Caco-2 (cell line): ENCODE results near the gene PRKCQ. TPM values are rescaled to one million over a fixed set of nuclear protein-coding genes. Genes with fewer than 3 reads are reported as not detected.

ENCODE experiments used
- BruUV-seq: library from RNA; stranded (reverse); fragments of 400-500 nt; replicated peaks from 2 replicates; lab custom pipeline; 2021; lab: Mats Ljungman, UMichigan
- CTCF ChIA-PET: fragments of 300-600 bp; sonication (Branson Sonifier 250); formaldehyde crosslinking; loops from one replicate; lab custom pipeline; 2022; ENCODE audit warnings: antibody characterized with exemption; lab: Charles Lee
- POLR2A ChIA-PET: fragments of 300-600 bp; sonication (Branson Sonifier 250); formaldehyde crosslinking; loops from one replicate; lab custom pipeline; 2022; ENCODE audit warnings: antibody characterized with exemption; lab: Charles Lee
- DNase-seq, 2 experiments: peaks; one replicate each; pipeline versions ENCODE4 v3.0.0 to v3.0.0-alpha.2; 2020 to 2022
- H3K27me3 ChIP-seq: replicated peaks from 2 replicates; pipeline ENCODE4 v1.6.0; 2011; ENCODE audit warnings: low read length; ENCODE audit not compliant: control insufficient read depth, insufficient read depth
- H3K36me3 ChIP-seq: 2 replicates; pipeline ENCODE4 v1.5.1; 2011; ENCODE audit warnings: low read length; ENCODE audit not compliant: control insufficient read depth, insufficient read depth
- H3K4me1 ChIP-seq: fragments of 250-450 bp; sonication (Bioruptor Pico); 2 replicates; pipeline ENCODE4 v1.5.1; 2020; ENCODE audit warnings: mild to moderate bottlenecking
- H3K4me3 ChIP-seq: 2 replicates; pipeline ENCODE4 v1.5.1; 2011; ENCODE audit warnings: low read depth, mild to moderate bottlenecking, control low read depth, low read length
- H3K9me3 ChIP-seq: fragments of 250-450 bp; sonication (Bioruptor Pico); 2 replicates; pipeline ENCODE4 v1.5.1; 2020; ENCODE audit warnings: mild to moderate bottlenecking, moderate library complexity
- H3K27ac Mint-ChIP-seq: one replicate; pipeline ENCODE4 v1.8.0; 2022; ENCODE audit warnings: mixed read lengths; ENCODE audit not compliant: unreplicated experiment
- H3K27me3 Mint-ChIP-seq: one replicate; pipeline ENCODE4 v1.8.0; 2022; ENCODE audit warnings: mixed read lengths; ENCODE audit not compliant: insufficient read depth, unreplicated experiment
- H3K36me3 Mint-ChIP-seq: one replicate; pipeline ENCODE4 v1.8.0; 2022; ENCODE audit warnings: mild to moderate bottlenecking, mixed read lengths; ENCODE audit not compliant: insufficient read depth, unreplicated experiment
- H3K4me1 Mint-ChIP-seq: one replicate; pipeline ENCODE4 v1.8.0; 2022; ENCODE audit warnings: low read depth, mixed read lengths; ENCODE audit not compliant: unreplicated experiment
- H3K4me3 Mint-ChIP-seq: one replicate; pipeline ENCODE4 v1.8.0; 2022; ENCODE audit warnings: mild to moderate bottlenecking, moderate library complexity, mixed read lengths; ENCODE audit not compliant: unreplicated experiment
- H3K9me3 Mint-ChIP-seq: one replicate; pipeline ENCODE4 v1.8.0; 2022; ENCODE audit warnings: mixed read lengths; ENCODE audit not compliant: unreplicated experiment
- intact Hi-C: fragments of 100-400 bp; cut with micrococcal nuclease; formaldehyde crosslinking; loops from one replicate; pipeline ENCODE4 v1.10.0; 2022; ENCODE audit not compliant: unreplicated experiment
- total RNA-seq: library from RNA; stranded (reverse); gene quantifications from 2 replicates; pipeline ENCODE4 v1.2.3, GENCODE V29; 2022
- TF ChIP-seq, protein P1 (sequence below), 2 experiments: fragments of 200-600 bp in 1 of 2; IDR thresholded peaks; 1 replicate in 1 of 2; 2 replicates in 1 of 2; pipeline versions ENCODE4 v1.5.1 to v1.8.0; 2011 to 2022; ENCODE audit warnings: antibody characterized with exemption in 1 of 2, control low read depth in 1 of 2, inconsistent platforms in 1 of 2, low read depth in 1 of 2, low read length in 1 of 2, mild to moderate bottlenecking in 1 of 2, moderate library complexity in 1 of 2; ENCODE audit not compliant: insufficient read depth in 1 of 2, severe bottlenecking in 1 of 2, unreplicated experiment in 1 of 2

PRKCQ gene
- total RNA-seq, 1 experiment from 2014 or later: 2.4 TPM

DNA sequence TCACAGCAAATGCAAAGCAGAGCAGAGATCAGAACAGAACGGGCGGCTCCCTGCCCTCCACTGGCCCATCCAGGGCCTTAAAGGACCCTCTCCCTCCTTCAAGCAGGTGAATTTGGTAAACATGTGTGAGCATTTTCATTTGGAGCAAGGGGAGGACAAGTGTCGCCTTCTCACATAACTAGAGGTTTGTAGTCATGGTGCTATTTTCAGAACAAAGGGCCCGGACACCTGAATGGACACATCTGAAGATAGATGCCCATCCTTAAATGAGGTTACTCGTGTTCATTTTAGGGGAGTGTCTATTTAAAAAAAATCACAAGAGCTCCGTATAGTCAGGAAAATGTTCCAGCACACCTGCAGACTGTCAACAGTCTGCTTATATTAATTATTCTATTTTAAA lies 153.8 kb downstream of the PRKCQ start:
- Mint-ChIP-seq H3K4me1 (no peaks in the 10 kb centered on the region), H3K4me3 (no peak overlapping the region), H3K9me3 (no peaks in the 10 kb centered on the region), H3K27ac (no peak overlapping the region), H3K27me3 (peaks cover 11% of the 10 kb centered on the region), H3K36me3 (no peaks in the 10 kb centered on the region)
- intact Hi-C loops: no loop called here
- no peaks in the 10 kb centered on the region for H3K36me3 ChIP-seq
- ChIA-PET CTCF (no interaction called here), POLR2A (no interaction called here)
- no peaks in the 10 kb centered on the region for H3K4me1 ChIP-seq
- no peaks in the 10 kb centered on the region for H3K27me3 ChIP-seq
- no TSS peak for BruUV-seq
- DNase-seq: peak in 1 of 2 experiments; percentile 18
- H3K4me3 ChIP-seq: no peak overlapping the region
- TF ChIP-seq, protein P1, sequence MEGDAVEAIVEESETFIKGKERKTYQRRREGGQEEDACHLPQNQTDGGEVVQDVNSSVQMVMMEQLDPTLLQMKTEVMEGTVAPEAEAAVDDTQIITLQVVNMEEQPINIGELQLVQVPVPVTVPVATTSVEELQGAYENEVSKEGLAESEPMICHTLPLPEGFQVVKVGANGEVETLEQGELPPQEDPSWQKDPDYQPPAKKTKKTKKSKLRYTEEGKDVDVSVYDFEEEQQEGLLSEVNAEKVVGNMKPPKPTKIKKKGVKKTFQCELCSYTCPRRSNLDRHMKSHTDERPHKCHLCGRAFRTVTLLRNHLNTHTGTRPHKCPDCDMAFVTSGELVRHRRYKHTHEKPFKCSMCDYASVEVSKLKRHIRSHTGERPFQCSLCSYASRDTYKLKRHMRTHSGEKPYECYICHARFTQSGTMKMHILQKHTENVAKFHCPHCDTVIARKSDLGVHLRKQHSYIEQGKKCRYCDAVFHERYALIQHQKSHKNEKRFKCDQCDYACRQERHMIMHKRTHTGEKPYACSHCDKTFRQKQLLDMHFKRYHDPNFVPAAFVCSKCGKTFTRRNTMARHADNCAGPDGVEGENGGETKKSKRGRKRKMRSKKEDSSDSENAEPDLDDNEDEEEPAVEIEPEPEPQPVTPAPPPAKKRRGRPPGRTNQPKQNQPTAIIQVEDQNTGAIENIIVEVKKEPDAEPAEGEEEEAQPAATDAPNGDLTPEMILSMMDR (IDR thresholded peaks at IDR 0.05; ENCODE audit: insufficient read depth in 1 of 2, low read depth in 1 of 2, low read length in 1 of 2, severe bottlenecking in 1 of 2, unreplicated experiment in 1 of 2): no peak
- no peaks in the 10 kb centered on the region for H3K9me3 ChIP-seq

- no peaks in the 10 kb centered on the region for H3K4me1 Mint-ChIP-seq
- POLR2A ChIA-PET: no interaction called here
Observed at GRCh38 chr10:6423413-6424170, 156.5 kb downstream of the PRKCQ start.

GRCh38 chr10:6423004-6423403 lies 157.1 kb downstream of the PRKCQ start:
- Histone ChIP-seq H3K4me3 (no peak overlapping the region), H3K36me3 (no peaks in the 10 kb centered on the region), H3K4me1 (no peaks in the 10 kb centered on the region), H3K9me3 (no peaks in the 10 kb centered on the region), H3K27me3 (0 out of 2 replicates have a peak, but pooled peaks cover 2% of the 10 kb centered on the region)
- Mint-ChIP-seq H3K4me3 (no peak overlapping the region), H3K9me3 (no peaks in the 10 kb centered on the region), H3K36me3 (no peaks in the 10 kb centered on the region), H3K27me3 (peaks cover 16% of the 10 kb centered on the region), H3K4me1 (no peaks in the 10 kb centered on the region), H3K27ac (no peak overlapping the region)
- ChIA-PET POLR2A (no interaction called here), CTCF (no interaction called here)
- no TSS peak for BruUV-seq
- DNase-seq: peak in 1 of 2 experiments; percentile 29
- TF ChIP-seq, protein P1 (IDR thresholded peaks at IDR 0.05; ENCODE audit: insufficient read depth in 1 of 2, low read depth in 1 of 2, low read length in 1 of 2, severe bottlenecking in 1 of 2, unreplicated experiment in 1 of 2): no peak
- intact Hi-C loops: no loop called here

More at GRCh38 chr10:6423413-6424170, 156.5 kb downstream of the PRKCQ start:
- Mint-ChIP-seq H3K9me3 (no peaks in the 10 kb centered on the region), H3K36me3 (no peaks in the 10 kb centered on the region), H3K4me3 (no peak overlapping the region), H3K27ac (no peak overlapping the region), H3K27me3 (peaks cover 16% of the 10 kb centered on the region)
- intact Hi-C loops: no loop called here
- CTCF ChIA-PET: no interaction called here
- no TSS peak for BruUV-seq
- TF ChIP-seq, protein P1 (IDR thresholded peaks at IDR 0.05; ENCODE audit: insufficient read depth in 1 of 2, low read depth in 1 of 2, low read length in 1 of 2, severe bottlenecking in 1 of 2, unreplicated experiment in 1 of 2): no peak
- no peak for DNase-seq
- H3K27me3 ChIP-seq: no peaks in the 10 kb centered on the region
- H3K4me1 ChIP-seq: no peaks in the 10 kb centered on the region
- H3K36me3 ChIP-seq: no peaks in the 10 kb centered on the region
- no peak overlapping the region for H3K4me3 ChIP-seq
- H3K9me3 ChIP-seq: no peaks in the 10 kb centered on the region
